GM10266 (cell line): Measurements from ENCODE around the gene DISP2.

Experiments used
- DNase-seq: peaks from one replicate; pipeline ENCODE4 v3.0.0; 2012; ENCODE audit errors: extremely low spot score
- TF ChIP-seq, protein P1 (sequence below): IDR thresholded peaks from 2 replicates; pipeline ENCODE4 v1.5.1; 2012; ENCODE audit warnings: mild to moderate bottlenecking, low read depth; ENCODE audit not compliant: control insufficient read depth, insufficient read depth; ENCODE audit errors: missing control alignments

The DISP2 gene

DNA sequence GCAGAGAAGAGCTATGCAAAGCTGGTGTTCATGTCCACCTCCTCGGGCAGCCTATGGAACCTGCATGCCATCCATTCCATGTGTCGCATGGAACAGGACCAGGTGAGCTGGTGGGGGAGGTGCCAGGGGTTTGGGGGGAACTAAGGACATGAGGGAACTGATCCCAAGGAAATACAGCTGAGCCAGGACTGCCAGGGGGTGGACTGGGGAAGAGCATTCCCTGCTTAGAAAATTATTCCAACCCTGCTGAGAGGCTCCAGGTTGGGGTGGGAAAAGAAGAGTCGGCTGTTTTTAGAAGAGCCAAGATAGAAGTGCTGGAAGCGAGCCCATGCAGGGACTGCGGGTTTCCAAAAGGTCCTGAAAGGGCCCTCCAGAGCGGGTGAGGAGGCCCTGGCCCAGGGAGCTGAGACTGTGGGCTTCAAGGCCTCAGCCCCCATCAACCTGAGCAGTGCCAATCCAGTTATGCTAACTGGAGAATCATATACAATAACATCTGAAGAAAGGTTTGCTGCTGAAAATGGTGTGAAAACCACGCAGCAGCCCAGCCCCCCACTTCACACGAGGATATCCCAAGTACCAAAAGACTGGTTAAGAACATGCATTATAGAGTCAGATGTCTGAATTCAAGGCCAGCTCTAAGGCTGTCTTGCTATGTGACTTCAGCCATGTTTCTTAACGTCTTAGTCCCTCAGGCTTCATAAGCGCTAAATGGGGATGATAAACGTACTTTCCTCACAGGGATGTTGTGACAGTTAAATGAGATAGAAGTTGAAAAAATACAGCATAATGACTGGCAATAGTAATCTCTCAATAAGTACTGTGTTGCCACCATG is 7.8 kb downstream of the DISP2 start:
- TF ChIP-seq, protein P1, sequence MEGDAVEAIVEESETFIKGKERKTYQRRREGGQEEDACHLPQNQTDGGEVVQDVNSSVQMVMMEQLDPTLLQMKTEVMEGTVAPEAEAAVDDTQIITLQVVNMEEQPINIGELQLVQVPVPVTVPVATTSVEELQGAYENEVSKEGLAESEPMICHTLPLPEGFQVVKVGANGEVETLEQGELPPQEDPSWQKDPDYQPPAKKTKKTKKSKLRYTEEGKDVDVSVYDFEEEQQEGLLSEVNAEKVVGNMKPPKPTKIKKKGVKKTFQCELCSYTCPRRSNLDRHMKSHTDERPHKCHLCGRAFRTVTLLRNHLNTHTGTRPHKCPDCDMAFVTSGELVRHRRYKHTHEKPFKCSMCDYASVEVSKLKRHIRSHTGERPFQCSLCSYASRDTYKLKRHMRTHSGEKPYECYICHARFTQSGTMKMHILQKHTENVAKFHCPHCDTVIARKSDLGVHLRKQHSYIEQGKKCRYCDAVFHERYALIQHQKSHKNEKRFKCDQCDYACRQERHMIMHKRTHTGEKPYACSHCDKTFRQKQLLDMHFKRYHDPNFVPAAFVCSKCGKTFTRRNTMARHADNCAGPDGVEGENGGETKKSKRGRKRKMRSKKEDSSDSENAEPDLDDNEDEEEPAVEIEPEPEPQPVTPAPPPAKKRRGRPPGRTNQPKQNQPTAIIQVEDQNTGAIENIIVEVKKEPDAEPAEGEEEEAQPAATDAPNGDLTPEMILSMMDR: no peak
- DNase-seq: no peak

DNA sequence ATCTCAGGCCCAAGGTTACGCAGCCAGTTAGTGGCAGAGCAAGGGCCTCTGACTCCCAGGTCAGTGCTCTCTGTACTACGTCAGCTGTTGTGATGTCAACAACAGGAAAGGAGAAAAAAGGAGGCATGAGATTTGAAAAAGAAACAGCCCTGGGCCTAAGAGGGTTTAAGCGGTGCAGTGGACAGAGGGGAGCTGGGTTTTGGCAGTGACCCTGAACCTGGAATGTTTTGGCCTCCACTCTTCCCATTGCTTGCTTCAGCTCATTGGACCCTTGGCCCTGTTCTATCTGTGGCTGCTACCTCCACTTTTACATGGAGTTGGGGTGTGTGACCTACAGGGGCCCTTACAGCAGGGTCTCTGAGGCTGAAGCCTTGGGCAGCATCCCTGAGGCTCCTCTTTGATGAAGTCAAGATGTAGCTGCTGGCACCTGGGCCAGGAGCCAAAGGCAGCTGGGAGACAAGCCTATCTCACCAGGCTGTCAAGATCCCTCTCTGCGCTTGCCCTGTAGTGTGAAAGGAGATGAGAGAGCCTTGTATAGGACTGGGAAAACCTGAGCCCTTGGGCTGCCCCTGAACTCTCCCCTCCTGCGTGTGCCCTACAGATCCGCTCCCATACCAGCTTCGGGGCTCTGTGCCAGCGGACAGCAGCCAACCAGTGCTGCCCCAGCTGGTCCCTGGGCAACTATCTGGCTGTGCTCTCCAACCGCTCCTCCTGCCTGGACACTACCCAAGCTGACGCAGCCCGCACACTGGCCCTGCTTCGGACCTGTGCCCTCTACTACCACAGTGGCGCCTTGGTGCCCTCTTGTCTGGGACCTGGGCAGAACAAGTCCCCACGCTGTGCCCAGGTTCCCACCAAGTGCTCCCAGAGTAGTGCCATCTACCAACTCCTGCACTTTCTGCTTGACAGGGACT is 8.7 kb downstream of the DISP2 start:
- TF ChIP-seq, protein P1: no peak
- no peak for DNase-seq

DNA sequence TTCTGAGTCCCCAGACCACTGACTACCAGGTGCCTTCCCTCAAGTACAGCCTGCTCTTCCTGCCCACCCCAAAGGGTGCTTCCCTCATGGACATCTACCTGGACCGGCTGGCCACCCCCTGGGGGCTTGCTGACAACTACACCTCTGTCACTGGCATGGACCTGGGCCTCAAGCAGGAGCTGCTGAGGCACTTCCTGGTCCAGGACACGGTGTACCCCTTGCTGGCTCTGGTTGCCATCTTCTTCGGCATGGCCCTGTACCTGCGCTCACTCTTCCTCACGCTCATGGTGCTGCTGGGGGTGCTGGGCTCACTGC is 9.3 kb downstream of the DISP2 start:
- DNase-seq: no peak
- TF ChIP-seq, protein P1: no peak

DNA sequence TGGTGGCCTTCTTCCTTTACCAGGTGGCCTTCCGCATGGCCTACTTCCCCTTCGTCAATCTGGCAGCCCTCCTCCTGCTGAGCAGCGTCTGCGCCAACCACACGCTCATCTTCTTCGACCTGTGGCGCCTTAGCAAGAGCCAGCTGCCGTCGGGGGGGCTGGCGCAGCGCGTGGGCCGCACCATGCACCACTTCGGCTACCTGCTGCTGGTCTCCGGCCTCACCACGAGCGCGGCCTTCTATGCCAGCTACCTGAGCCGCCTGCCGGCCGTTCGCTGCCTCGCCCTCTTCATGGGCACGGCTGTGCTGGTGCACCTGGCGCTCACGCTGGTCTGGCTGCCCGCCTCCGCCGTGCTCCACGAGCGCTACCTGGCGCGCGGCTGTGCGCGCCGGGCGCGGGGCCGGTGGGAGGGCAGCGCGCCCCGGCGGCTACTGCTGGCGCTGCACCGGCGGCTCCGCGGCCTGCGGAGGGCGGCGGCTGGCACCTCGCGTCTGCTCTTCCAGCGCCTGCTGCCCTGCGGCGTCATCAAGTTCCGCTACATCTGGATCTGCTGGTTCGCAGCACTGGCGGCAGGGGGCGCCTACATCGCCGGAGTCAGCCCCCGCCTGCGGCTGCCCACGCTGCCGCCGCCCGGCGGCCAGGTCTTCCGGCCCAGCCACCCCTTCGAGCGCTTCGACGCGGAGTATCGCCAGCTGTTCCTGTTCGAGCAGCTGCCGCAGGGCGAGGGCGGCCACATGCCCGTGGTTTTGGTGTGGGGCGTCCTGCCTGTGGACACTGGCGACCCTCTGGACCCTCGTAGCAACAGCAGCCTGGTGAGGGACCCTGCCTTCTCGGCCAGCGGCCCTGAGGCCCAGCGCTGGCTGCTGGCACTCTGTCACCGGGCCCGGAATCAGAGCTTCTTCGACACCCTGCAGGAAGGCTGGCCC is 9.9 kb downstream of the DISP2 start:
- TF ChIP-seq, protein P1: peak; percentile 87
- DNase-seq: peak; percentile 94

DNA sequence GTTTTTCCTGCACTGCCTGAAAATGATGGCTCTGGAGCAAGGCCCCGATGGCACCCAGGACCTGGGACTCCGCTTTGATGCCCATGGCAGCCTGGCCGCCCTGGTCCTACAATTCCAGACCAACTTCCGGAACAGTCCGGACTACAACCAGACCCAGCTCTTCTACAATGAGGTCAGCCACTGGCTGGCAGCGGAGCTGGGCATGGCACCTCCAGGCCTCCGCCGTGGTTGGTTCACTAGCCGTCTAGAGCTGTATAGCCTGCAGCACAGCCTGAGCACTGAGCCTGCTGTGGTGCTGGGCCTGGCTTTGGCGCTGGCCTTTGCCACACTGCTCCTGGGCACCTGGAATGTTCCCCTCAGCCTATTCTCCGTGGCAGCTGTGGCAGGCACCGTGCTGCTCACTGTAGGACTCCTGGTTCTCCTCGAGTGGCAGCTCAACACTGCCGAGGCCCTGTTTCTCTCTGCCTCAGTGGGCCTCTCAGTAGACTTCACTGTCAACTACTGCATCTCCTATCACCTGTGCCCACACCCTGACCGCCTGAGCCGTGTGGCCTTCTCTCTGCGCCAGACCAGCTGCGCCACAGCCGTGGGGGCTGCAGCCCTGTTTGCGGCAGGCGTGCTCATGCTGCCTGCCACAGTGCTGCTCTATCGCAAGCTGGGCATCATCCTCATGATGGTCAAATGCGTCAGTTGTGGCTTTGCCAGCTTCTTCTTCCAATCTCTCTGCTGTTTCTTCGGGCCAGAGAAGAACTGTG is 10.9 kb downstream of the DISP2 start:
- DNase-seq: no peak
- TF ChIP-seq, protein P1: no peak

DNA sequence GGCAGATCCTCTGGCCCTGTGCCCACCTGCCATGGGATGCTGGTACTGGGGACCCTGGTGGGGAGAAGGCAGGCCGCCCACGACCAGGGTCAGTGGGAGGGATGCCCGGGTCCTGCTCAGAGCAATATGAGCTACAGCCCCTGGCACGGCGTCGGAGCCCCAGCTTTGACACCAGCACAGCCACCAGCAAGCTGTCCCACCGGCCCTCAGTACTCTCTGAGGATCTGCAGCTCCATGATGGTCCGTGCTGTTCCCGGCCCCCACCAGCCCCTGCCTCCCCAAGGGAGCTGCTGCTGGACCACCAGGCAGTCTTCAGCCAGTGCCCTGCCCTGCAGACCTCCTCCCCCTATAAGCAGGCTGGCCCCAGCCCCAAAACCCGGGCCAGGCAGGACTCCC is 11.5 kb downstream of the DISP2 start:
- TF ChIP-seq, protein P1: no peak
- DNase-seq: no peak
